AG09309 (cell line): ENCODE results near the gene MIDN.

Experiments
- DNase-seq: peaks from one replicate; pipeline ENCODE4 v3.0.0-alpha.2; 2010; ENCODE audit warnings: low read depth
- H3K4me3 ChIP-seq: 2 replicates; pipeline ENCODE4 v1.5.1; 2011; ENCODE audit warnings: mild to moderate bottlenecking, low read depth, low read length, moderate library complexity; ENCODE audit not compliant: control insufficient read depth
- CTCF ChIP-seq: IDR thresholded peaks from 2 replicates; pipeline ENCODE4 v1.5.1; 2011; ENCODE audit warnings: mild to moderate bottlenecking, low read depth, low read length, inconsistent platforms; ENCODE audit not compliant: insufficient read depth, control insufficient read depth; ENCODE audit errors: missing control alignments

Gene MIDN

GRCh38 chr19:1273263-1274041, 25.1 kb downstream of the MIDN start:
- DNase-seq: no peak
- no peak for TF ChIP-seq CTCF
- no peak overlapping the region for H3K4me3 ChIP-seq

- H3K4me3 ChIP-seq: peak overlapping the region; percentile 38
- no peak for TF ChIP-seq CTCF
- no peak for DNase-seq
Observed at GRCh38 chr19:1274081-1274851, 25.9 kb downstream of the MIDN start.

GRCh38 chr19:1274852-1275259, 26.5 kb downstream of the MIDN start:
- DNase-seq: no peak
- no peak for TF ChIP-seq CTCF
- peak overlapping the region; percentile 38 for H3K4me3 ChIP-seq

GRCh38 chr19:1275260-1275975, 27.0 kb downstream of the MIDN start, which contains the start of gene FAM174C:
TSS of gene FAM174C (plus strand) at chr19:1275530. CDS start at chr19:1275550, 20 bp downstream.
- TF ChIP-seq CTCF: no peak
- peak; percentile 83 for DNase-seq
- peak within 1 kb of the TSS; percentile 65 for H3K4me3 ChIP-seq

GRCh38 chr19:1275976-1276627, 27.7 kb downstream of the MIDN start:
- TF ChIP-seq CTCF: no peak
- DNase-seq: no peak
- peak overlapping the region; percentile 65 for H3K4me3 ChIP-seq

GRCh38 chr19:1276628-1277022, 28.2 kb downstream of the MIDN start:
- H3K4me3 ChIP-seq: peak overlapping the region; percentile 65
- no peak for TF ChIP-seq CTCF
- DNase-seq: no peak
